RKO (cell line): ENCODE measurements around the gene ZNF558.

Experiments used
- DNase-seq: peaks from one replicate; pipeline ENCODE4 v3.0.0-alpha.2; 2016; ENCODE audit warnings: low spot score

Gene ZNF558

GRCh38 chr19:8832132-8833021, at the start of gene ZNF558, which contains the start of gene MBD3L1:
TSS of gene ZNF558 (minus strand) at chr19:8832304. CDS start at chr19:8822659, 9,645 bp downstream.
TSS of gene MBD3L1 (plus strand) at chr19:8832377. CDS start at chr19:8842679, 10,302 bp downstream.
- DNase-seq: peak; percentile 98

- DNase-seq: no peak
These were observed 49.4 kb upstream of the ZNF558 start for GRCh38 chr19:8881512-8881911.

GRCh38 chr19:8880868-8881488, 48.9 kb upstream of the ZNF558 start:
- DNase-seq: no peak

GRCh38 chr19:8877854-8878705, 46.0 kb upstream of the ZNF558 start:
- DNase-seq: peak; percentile 22

- DNase-seq: no peak
These were observed 34.2 kb upstream of the ZNF558 start for GRCh38 chr19:8866344-8866743.

- DNase-seq: no peak
These were observed 26.2 kb upstream of the ZNF558 start for GRCh38 chr19:8858260-8858659.

- no peak for DNase-seq
These were observed 18.4 kb upstream of the ZNF558 start for GRCh38 chr19:8850488-8850887.

- no peak for DNase-seq
These were observed 17.1 kb upstream of the ZNF558 start for GRCh38 chr19:8849232-8849631.

GRCh38 chr19:8846819-8847218, 14.7 kb upstream of the ZNF558 start:
- no peak for DNase-seq

- DNase-seq: no peak
These were observed 8.6 kb upstream of the ZNF558 start for GRCh38 chr19:8840708-8841107.

- DNase-seq: no peak
These were observed 3.8 kb upstream of the ZNF558 start for GRCh38 chr19:8835877-8836276.

- no peak for DNase-seq
These were observed 3.3 kb upstream of the ZNF558 start for GRCh38 chr19:8835446-8835845.

- peak; percentile 57 for DNase-seq
These were observed 322 bp downstream of the ZNF558 start for GRCh38 chr19:8831832-8832131.

GRCh38 chr19:8831373-8831772, 731 bp downstream of the ZNF558 start:
- peak; percentile 13 for DNase-seq

GRCh38 chr19:8827277-8827676, 4.8 kb downstream of the ZNF558 start:
- no peak for DNase-seq

GRCh38 chr19:8826371-8826770, 5.7 kb downstream of the ZNF558 start:
- no peak for DNase-seq

GRCh38 chr19:8821748-8822241, 10.3 kb downstream of the ZNF558 start:
- no peak for DNase-seq

GRCh38 chr19:8820234-8820633, 11.9 kb downstream of the ZNF558 start:
- DNase-seq: no peak

- DNase-seq: no peak
These were observed 16.3 kb downstream of the ZNF558 start for GRCh38 chr19:8815780-8816179.

GRCh38 chr19:8814176-8814575, 17.9 kb downstream of the ZNF558 start:
- no peak for DNase-seq

- no peak for DNase-seq
These were observed 20.6 kb downstream of the ZNF558 start for GRCh38 chr19:8811315-8812172.
